OCI-LY1 (cell line): ENCODE data around the gene RAP1GDS1.

Experiments
- CTCF ChIP-seq: fragments of 200-600 bp; sonication (generic), shearing (Covaris generic); IDR thresholded peaks from 2 replicates; pipeline ENCODE4 v1.5.1; 2017; ENCODE audit warnings: mild to moderate bottlenecking, antibody characterized with exemption, low read length, moderate library complexity, mixed read lengths
- EZH2 ChIP-seq: fragments of 200-600 bp; sonication (generic), shearing (Covaris generic); IDR thresholded peaks from 2 replicates; pipeline ENCODE4 v1.8.0; 2017; ENCODE audit warnings: borderline replicate concordance, mixed run types, mild to moderate bottlenecking, antibody characterized with exemption, low read length, moderate library complexity, mixed read lengths

GRCh38 chr4:98385831-98386230 is 124.6 kb downstream of the RAP1GDS1 start:
- TF ChIP-seq EZH2 = no peak
- no peak for TF ChIP-seq CTCF
